COLO668 (cell line): ENCODE results near the gene ZDHHC11.
"Not testable (repeated sequence)": the region's sequence is repeated elsewhere in the genome, so short reads cannot be mapped to it uniquely, and the experiment has no call there.

ENCODE experiments used
- DNase-seq: peaks from one replicate; lab custom pipeline; 2025; ENCODE audit not compliant: unreplicated experiment; lab: John Stamatoyannopoulos, UW

ZDHHC11 gene

GRCh38 chr5:750226-750625 is 100.6 kb downstream of the ZDHHC11 start:
- not testable (repeated sequence) for DNase-seq

GRCh38 chr5:749101-749670 is 101.6 kb downstream of the ZDHHC11 start:
- DNase-seq, result no peak

GRCh38 chr5:748011-748980 is 102.5 kb downstream of the ZDHHC11 start:
- not testable (repeated sequence) for DNase-seq

GRCh38 chr5:747303-747844 is 103.4 kb downstream of the ZDHHC11 start:
- DNase-seq, result not testable (repeated sequence)

- DNase-seq, result no peak
Measured at GRCh38 chr5:746258-746761, 104.5 kb downstream of the ZDHHC11 start.
